ENCODE results near the gene MARK3.

The MARK3 gene

DNA sequence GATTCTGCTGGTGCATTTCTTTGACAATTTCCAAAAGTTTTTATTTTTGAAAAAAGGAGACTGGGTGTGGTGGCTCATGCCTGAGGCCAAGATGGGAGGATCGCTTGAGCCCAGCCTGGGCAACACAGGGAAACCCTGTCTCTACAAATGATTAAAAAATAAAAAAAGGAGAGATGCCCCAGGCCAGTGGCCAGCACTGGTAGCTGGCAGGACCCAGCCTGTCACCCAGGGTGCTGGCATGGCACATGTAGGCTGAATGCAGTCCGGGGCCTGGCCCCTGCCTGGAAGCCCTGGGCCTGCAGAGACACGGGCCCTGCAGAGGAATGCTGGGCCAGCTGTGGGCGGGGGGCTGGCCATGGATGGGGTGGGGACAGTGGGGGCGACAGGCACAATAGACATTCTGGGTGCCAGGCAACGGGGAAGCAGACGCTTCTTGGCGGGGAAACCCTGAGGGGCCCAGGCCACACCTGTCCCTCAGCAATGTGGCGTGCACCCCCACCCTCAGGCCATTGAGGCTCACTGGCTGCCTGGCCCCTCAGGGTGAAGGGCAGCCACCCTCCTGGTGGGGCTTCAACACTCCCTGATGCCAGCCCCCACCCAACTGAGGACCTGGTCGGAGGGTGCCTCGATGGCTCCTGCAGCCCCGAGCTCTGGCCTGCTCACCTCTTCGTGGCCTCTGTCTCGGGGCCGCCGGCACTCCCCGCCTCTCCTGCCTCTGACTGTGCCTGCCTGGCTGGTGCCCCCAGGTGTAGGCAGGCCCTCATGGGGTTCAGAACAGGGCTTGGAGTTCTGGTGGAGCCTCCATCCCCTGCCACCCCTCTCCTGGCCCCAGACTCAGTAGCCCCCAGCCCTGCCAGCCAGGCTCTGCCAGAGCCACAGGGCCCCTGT is 155.8 kb downstream of the MARK3 start:
- no peak for DNase-seq

DNA sequence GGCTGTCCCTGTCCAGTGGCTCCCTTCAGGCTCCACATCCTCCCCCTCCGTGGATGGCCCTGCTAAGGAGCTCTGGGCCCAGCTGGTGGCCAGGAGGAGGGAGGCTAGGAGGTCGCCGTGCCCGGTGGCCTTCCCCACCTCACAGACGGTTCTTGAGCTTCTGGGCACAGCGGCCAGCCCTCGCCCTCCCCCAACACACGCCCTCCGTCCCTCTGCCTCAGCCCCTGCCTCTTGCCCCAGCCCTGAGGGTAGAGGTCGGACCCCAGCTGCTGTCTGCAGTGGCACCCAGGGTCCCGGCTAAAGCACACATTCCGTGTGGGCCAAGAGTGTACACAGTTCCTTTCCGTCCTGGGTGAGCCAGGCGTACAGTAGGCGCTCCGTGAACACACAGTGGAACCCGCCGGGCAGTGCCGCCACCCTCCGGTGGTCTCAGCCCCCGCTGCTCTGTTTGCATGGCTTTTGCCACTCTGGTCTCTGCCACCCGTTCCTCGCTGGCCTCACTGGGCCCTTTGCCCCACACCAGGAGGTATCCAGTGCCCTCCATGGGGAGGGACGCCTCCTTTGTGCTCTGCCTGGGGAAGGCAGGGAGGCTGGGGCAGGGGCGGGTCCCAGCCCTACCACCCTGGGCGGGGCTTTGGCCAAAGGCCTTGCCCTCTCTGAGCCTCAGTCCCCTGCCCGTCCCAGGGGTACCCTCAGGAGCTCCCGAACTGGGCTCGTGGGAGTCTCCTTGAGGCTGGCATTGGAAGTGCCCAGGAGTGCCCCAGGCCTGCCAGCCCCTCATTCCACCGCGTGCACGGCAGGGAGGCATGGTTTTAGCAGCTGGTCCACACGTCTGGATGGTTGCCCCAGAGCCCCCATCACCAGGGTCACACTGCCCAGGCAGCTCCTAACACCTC is 156.7 kb downstream of the MARK3 start:
- DNase-seq: no peak

DNA sequence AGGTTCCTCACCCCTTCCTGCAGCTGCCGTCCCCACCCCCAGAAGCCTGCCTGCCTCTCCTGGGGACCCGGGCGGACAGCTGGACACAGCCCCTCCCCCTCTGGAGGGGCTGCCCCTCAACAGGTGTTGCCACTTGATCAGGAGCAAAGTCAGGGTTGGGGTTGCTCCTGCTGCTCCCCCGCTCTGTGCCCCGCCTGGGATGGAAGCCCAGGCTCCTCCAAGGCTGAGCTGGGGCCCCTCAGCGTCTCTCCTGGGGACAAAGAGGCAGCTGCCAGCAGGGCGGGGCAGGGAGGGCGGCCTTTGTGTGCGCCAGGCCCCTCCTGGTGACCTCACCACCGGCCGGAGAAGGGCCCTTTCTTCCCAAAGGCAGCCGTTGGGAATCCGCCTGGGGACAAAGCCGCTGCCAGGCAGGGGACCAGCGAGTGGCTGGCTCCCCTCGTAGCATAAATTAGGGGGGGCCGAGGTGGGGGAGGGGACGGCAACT is 157.4 kb downstream of the MARK3 start:
- no peak for DNase-seq

DNA sequence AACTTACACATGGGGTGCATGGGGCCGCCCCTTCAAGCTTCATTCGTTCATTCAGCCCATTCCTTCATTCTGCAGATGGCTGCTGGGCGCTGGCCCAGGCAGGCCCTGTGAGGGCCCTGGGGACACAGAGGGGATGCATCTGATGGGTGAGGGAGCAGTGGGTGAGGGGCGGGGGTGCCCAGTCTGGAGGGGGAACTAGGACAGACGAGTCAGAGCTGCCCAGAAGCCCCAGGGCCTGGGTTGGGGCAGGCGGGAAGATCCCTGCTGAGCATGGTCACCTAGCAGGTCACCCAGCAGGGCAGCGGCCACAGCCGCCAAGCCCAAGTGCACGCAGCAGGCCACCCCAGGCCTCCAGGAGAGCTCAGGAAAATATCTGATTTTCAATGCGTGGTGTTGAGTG is 157.9 kb downstream of the MARK3 start:
- DNase-seq: no peak

DNA sequence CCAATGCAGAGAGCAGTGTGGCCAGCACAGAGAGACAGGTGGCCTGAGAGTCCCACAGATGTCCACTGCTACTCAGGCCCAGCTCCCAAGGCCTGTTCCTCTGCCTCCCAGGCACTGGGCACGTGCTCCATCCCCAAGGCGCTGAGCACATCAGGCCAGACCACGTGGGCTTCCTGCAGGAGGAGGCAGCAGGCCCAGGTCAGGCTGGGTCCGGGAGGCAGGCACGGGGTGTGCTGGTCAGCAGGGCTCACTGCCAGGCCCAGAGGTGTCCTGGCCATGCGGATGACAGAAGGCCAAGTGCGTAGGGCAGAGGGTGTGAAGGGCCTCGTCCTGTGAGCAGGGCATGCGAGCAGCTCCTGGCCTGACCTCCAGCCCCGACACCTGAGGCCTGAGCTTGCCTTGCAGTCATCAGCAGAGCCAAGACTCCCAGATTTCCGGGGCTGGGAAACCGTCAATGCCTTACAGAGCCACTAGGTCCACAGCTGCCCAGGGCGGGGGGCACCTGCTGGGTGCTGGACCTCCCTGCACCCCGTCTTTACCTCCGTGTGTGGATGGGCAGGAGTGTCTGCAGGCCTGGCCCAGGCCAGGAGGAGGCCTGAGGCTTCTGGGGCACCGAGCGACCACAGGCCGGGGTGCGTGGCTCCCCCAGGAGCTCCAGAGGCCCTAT is 158.6 kb downstream of the MARK3 start:
- no peak for DNase-seq

DNA sequence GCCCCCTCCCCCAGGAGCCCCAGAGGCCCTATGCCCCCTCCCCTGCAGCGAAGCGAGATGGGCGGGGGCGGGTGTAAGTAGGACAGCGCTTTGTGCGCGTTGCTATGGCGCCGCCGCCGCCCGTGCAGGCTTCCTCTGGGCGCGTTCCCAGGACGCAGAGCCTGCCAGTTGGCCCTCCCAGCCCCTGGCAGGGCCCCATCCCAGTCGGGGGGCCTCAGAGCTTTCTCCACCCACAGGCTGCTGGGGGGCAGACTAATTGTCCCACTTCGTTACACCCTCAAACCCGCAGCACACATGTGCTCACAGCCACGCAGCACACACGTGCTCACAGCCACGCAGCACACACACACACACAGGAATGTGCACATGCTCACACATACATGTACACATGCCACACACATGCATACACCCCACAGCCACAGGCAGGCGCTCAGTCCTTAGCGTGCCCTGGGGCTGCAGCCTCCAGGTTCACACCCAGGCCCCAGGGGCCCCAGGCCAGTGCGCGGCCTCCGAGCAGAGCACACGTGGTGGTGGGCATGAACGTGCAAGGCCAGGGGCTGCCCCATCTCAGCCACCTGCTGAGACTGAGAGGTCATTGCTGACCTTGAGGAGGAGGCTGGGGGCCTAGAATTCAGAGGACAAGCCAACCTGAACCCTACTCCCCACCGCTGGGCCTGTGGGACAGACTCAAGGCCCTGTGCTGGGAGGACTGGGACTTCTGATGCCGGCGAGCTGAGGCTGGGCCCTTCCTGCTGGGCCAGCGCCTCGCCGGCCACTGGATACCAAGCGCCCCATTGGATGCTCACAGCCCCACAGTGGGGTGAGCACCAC is 159.4 kb downstream of the MARK3 start:
- DNase-seq: no peak

DNA sequence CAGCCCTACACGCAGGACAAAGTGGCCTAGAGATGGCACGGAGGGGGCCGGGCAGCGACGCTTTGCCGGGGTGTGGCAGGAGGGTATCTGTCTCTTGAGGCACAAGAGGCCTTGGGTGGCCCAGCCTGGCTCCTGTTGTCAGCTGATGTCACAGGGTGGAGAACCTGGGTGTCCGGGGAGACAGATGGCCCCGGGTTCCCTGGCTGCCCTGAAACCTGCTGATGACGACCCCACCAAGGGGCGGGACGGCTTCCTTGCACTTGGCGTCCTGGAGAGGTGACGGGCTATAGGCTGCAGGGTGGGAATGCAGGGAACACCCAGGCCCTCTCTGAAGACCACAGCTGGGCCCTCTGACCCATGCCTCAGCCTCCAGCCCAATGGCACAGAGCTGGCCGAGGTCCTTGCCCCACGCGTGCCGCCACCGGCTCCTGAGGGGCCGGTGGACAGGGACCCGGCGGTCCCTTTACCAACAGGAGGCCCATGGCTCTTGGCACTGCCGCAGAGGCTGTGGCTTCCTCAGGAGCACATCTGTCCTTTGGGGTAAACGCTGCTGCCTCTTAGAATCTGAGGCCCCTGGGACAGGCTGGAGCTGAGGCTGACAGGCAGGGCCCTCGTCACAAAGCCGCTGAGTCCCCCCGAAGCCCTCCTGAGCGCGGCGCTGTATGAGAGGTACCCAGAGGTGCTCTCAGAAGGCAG is 160.2 kb downstream of the MARK3 start:
- no peak for DNase-seq

DNA sequence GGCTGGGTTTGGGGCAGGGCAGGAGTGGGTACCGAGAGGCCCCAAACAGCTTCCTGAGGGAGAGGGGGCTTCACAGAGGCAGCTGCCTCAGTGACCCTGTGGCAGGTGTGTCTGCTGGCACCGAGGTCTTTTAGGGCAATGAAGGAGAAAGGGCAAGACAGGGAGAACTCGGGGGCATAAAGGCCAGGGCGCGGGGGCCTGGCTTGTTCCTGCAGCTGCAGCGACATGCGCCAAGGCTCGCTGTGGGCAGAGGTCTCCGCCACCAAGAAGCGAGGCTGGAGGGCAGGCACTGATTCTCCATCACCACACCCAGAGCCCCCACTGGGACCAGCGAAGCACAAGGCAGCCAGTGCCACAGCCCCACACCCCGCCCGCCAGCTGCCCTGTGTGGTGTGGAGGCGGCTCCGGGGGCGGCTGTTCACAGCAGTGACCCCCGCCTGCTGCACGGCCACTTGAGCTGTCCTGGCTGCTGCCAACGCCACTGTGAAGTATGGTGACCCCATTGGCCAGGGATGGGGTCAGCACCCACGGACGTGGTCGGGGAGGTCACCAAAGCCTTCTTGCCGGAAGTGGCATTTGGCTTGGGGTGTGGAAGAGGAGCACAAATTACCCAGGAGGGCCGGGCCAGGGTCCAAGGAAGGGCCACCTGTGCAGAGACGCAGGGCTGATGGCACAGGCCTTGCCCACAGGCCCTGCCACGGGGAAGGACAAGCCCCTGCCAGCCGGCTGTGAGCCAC is 160.9 kb downstream of the MARK3 start:
- DNase-seq: no peak

DNA sequence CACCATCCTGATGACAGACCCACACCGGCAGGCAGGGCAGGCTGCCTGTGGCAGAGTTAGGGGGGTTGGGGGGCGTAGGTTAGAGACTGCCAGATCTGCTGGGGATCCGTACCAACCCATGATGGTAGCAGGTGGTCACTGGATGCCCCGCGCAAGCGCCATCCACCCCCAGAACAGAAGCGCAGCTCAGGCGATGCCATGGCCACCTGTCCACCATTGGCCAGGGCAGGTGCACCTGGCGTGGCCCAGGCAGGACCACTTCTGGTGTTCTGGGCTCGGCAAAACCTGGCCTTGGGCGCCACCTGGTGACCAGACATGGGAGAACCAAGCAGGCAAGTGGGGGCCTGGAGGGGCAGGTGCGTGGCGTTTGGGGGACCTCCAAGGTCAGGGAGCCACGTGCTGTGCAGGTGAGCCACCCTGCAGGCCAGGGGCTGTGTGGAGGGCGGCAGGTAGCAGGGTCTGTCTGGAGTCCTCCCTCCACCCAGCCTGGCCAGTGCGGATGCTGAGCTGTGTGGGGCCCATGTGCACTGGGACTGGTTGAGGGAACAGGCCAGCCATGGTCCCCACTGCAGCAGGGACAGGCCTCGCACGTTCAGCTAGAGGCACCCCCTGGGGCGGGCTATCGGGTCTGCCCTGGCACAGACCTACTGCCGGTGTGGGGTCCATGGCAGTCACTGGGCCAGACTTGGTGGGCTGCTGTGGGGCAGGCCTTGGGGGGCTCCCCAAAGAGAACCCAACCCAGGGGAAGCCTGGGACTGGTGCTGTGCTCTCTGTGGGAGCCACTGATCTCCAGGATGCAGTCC is 161.6 kb downstream of the MARK3 start:
- DNase-seq: peak; percentile 78

DNA sequence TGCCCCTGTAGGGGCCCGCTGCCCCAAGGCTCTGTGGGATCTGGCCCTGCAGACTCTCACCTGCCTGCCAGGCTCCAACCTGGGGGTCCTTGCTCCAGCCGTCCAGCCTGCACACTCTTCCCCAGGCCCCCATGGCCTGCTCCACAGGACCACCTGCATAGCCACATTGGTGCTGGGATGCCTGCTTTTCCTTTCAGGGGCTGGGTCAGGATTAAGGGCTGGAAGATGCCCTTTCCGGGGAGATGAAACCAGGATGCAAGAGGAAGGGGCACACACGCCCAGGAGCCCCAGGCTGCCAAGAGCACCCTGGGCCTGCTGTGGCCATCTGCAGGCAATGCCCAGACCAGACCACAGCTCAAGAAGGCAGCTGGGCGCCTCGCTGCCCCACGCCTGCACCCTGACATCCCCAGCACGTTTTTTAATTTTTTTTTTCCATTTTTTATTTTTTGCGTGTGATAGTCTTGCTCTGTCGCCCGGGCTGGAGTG is 162.3 kb downstream of the MARK3 start:
- no peak for DNase-seq

DNA sequence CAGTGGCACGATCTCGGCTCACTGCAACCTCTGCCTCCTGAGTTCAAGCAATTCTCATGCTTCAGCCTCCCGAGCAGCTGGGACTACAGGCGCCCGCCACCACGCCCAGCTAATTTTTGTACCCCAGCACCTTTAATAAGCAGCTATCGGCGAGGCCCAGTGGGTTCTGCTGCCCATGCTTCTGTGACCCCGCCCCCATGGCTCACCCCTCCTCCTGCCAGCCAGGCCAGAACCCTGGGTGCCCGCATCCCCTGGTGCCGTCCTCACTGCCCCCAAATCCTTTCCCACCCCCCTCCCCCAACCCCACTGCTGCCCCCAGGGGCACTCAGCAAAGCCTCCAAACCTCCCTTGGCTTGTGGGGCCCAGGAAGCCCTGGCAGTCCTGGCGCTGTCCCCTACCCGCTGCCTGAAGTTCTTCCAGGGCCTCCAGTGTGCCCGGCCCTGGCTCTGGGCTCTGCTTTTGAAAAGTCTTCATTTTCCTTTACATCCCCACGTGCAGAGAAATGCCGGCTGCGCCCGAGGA is 162.8 kb downstream of the MARK3 start:
- no peak for DNase-seq

DNA sequence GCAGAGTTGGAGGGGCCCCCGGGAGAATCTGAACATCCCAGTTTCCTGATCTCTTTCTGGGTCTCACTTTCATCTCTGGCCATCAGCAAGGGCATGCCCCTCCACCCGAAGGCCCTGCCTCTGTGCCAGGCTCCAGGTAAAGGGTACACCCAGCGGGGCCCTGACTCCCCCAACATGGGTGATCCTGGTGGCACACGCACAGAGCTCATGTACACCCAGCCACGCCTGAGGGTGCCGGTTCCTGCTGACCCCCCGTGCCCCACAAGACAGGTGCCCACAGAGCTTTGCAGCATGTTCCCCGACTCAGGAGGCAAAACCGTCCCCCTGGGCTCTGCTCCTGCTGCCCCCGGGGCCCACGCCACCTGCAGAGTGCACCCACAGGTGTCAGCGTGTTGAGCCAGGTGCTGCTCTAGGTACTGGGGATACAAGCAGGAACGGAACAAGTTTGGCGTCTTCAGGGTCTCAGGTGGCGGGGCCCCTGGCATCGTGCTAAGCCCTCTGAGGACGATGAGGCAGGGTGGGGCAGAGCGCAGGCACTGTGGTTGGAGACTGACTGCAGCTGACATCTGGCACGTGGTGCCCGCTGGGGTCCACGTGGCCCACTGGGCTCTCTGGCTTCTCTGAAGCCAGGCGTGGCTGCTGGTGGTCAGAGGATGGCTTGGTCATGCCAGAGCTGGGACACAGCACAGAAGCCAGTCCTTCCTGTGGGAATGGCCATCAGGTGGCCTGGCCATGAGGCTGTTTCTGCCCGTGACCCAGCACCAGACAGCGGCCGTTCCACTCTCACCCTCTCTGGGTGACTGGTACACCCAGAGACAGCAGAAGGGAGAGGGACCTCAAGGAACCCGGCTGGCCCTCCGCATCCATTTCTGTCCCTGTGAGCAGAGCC is 163.5 kb downstream of the MARK3 start:
- no peak for DNase-seq

DNA sequence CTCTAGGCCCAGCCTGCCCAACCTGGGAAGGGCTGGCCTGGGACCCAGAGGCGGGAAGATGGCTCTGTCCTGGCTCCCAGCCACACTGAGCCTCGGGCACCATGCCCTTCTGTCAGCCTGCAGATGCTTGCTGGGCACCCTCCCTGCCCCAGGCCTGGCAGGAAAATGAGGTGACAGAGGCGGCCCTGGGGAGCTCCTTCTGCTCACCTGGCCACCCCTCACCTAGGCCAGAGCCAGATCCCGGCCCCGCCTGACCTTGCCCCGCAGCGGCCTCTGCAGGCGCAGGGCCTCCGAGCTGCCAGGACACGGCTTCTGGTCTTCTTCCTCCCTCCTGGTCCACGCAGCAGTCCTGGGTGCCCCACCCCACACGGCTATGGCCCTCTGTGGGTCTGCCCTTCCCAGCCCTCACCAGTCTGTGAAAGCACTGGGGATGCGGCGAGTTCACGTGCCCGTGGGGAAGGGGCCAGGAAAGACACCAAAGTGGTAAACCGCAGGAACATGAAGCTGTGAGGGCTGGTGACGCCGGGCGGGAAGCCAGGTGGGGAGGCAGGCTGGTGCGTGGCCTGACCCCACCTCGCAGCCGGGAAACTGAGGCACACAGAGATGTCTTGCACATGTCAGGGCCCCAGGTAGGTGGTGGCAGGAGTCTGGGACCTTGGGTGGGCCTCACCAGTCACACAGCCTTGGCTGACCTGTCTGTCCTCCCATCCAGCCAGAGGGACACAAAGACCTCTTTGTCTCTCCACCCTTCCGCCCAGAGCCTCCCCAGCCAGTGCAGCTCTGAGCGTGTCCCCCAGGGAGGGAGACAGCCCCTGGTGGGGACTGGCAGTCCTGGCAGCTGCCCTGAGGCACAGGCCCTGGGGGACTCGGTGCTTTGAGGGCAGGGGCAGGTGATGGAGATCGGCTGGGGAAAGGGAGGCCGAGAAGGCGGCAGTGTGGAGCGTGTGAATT is 164.4 kb downstream of the MARK3 start:
- DNase-seq: no peak

DNA sequence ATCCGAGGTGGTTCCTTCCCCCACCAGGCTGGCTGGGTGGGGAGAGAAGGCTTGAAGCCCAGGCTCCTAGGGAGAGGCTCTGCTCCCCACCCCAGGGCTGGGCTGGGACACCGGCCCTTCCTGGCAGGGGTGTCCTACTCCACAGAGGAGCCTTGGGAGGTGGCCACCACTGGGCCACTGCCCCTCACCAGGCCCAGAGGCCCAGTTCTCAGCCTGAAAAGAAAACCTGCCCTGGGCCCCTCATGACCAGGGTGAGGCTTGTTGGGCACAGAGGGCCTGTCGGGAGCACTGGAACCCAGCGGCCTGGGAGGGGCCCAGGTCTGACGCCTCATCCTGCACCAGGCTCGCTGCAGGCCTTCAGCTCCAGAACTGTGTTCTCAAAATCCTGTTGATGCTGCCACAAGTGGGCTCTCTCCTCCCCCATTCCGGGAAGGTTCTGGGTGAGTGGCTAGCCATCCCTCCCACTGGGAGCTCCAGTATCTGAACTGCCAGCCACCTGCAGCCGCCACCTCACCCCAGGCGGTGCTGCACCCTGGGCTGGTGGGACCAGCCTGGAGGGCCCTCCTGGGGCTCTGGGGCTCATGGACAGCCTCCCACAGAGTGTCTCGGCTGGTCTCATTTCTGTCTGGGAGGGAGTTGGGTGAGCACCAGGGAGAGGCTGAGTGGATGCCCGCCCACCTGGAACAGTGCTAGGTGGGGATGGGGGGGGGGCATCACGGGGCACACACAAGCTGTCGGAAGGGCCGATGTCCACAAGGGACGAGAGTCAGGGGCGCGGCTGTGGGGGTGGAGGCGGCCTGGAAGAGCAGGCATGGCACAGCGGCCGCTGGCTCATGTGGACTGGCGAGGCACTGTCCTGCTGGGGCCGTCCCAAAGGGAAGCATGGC is 165.5 kb downstream of the MARK3 start:
- DNase-seq: no peak

DNA sequence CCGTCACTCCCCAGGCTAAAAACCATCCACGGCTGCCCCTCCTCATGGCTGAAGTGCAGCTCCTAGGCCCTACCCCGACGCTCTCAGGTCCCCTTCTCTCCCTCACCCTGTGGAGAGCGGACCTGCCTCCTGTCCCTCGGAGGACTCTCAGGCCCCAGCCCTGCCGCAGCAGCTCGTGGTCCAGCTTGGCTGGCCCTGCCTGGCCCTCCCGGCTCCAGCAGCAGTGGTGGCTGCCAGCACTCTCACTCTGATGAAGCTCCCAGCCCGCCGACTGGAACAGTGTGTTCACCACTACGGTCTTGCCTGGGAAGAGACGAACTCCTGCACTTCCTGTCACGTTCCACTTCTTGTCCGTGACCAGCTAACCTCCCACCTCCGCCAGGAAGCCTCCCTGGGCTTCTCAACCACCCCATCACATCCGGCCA is 166.1 kb downstream of the MARK3 start:
- DNase-seq: no peak

All from activated CD4-positive, alpha-beta T cell treated with anti-CD3 and anti-CD28 coated beads, Interleukin-10, Interleukin-2, amounts not matched to agents 100 ng/mL and 50 ng/mL, durations not matched to agents 16 hours and 8 hours (primary cell).